Subcutaneous adipose tissue (tissue), 4 donors: ENCODE results near the gene TUBGCP3. TPM values are rescaled to one million over a fixed set of nuclear protein-coding genes. Genes with fewer than 3 reads are reported as not detected.

Experiments
- total RNA-seq, 4 donors: library from RNA; depleted of rRNA; stranded (reverse); fragments of >200 nt; gene quantifications; one replicate each; pipeline ENCODE4 v1.1.0, GENCODE V29; 2016

TUBGCP3 gene
- total RNA-seq, 4 donors from 2014 or later, result 29.2 to 44.8 (median 34.8) TPM

Other genes with a start within 250 kb of the TUBGCP3 start
- gene SPACA7, start 211.8 kb downstream of the TUBGCP3 start, total RNA-seq, result not detected
- 10 to 100 TPM; 18.6 to 30.3 (median 26.8) TPM for gene ATP11A, start 101.9 kb upstream of the TUBGCP3 start, total RNA-seq